Gastroesophageal sphincter (tissue), 3 donors: Measurements from ENCODE around the gene TOLLIP.

Experiments
- EP300 ChIP-seq: sonication (generic); formaldehyde crosslinking; IDR thresholded peaks from one replicate; pipeline ENCODE4 v1.6.1; 2017; ENCODE audit warnings: antibody characterized with exemption, mild to moderate bottlenecking
- POLR2A ChIP-seq, 2 donors: fragments of 450-650 bp; IDR thresholded peaks; one replicate each; pipeline ENCODE4 v1.6.1; 2017; ENCODE audit warnings: antibody characterized with exemption in 2 of 2, mild to moderate bottlenecking in 2 of 2, moderate library complexity in 1 of 2
- POLR2AphosphoS5 ChIP-seq: sonication (generic); formaldehyde crosslinking; IDR thresholded peaks from one replicate; pipeline ENCODE4 v1.6.1; 2017; ENCODE audit warnings: antibody characterized with exemption
- TF ChIP-seq, protein P1 (sequence below), 4 experiments: fragments of 200-600 bp in 2 of 4; fragments of 450-650 bp in 2 of 4; sonication (generic) in 1 of 4; IDR thresholded peaks; one replicate each; pipeline ENCODE4 v1.5.1; 2017 to 2019; ENCODE audit warnings: antibody characterized with exemption in 4 of 4, mild to moderate bottlenecking in 2 of 4, moderate library complexity in 2 of 4

- no peak for TF ChIP-seq POLR2AphosphoS5
- TF ChIP-seq, protein P1, sequence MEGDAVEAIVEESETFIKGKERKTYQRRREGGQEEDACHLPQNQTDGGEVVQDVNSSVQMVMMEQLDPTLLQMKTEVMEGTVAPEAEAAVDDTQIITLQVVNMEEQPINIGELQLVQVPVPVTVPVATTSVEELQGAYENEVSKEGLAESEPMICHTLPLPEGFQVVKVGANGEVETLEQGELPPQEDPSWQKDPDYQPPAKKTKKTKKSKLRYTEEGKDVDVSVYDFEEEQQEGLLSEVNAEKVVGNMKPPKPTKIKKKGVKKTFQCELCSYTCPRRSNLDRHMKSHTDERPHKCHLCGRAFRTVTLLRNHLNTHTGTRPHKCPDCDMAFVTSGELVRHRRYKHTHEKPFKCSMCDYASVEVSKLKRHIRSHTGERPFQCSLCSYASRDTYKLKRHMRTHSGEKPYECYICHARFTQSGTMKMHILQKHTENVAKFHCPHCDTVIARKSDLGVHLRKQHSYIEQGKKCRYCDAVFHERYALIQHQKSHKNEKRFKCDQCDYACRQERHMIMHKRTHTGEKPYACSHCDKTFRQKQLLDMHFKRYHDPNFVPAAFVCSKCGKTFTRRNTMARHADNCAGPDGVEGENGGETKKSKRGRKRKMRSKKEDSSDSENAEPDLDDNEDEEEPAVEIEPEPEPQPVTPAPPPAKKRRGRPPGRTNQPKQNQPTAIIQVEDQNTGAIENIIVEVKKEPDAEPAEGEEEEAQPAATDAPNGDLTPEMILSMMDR (IDR thresholded peaks at IDR 0.05): no peak
- no peak for TF ChIP-seq EP300
- no peak for TF ChIP-seq POLR2A (IDR thresholded peaks at IDR 0.05)
These were observed 67.7 kb downstream of the TOLLIP start for GRCh38 chr11:1241706-1242105.
